Activated T-helper 9 cell treated with anti-CD3 and anti-CD28 coated beads, Interleukin-2, amount 50 U/mL, for 16 hours (primary cell): Measurements from ENCODE around the gene ASS1.

Experiments used
- DNase-seq: peaks from one replicate; pipeline ENCODE4 v3.0.0-alpha.2; 2020; ENCODE audit warnings: low read depth

ASS1 gene

GRCh38 chr9:130473566-130473965 lies 28.8 kb downstream of the ASS1 start:
- no peak for DNase-seq

GRCh38 chr9:130474106-130474505 lies 29.3 kb downstream of the ASS1 start:
- DNase-seq: no peak

- DNase-seq: no peak
These were observed 31.5 kb downstream of the ASS1 start for GRCh38 chr9:130476151-130476730.

- no peak for DNase-seq
These were observed 32.8 kb downstream of the ASS1 start for GRCh38 chr9:130477564-130477963.

GRCh38 chr9:130478152-130478551 lies 33.4 kb downstream of the ASS1 start:
- no peak for DNase-seq

GRCh38 chr9:130478736-130479575 lies 34.2 kb downstream of the ASS1 start:
- no peak for DNase-seq

GRCh38 chr9:130479587-130479986 lies 34.8 kb downstream of the ASS1 start:
- no peak for DNase-seq

- no peak for DNase-seq
These were observed 35.9 kb downstream of the ASS1 start for GRCh38 chr9:130480673-130481072.

- no peak for DNase-seq
These were observed 37.7 kb downstream of the ASS1 start for GRCh38 chr9:130482463-130482862.

- DNase-seq: no peak
These were observed 38.7 kb downstream of the ASS1 start for GRCh38 chr9:130483371-130483971.

GRCh38 chr9:130484362-130485072 lies 39.8 kb downstream of the ASS1 start:
- DNase-seq: no peak

- no peak for DNase-seq
These were observed 41.3 kb downstream of the ASS1 start for GRCh38 chr9:130486103-130486502.

GRCh38 chr9:130487500-130487899 lies 42.7 kb downstream of the ASS1 start:
- DNase-seq: no peak

GRCh38 chr9:130488621-130489330 lies 44.0 kb downstream of the ASS1 start:
- no peak for DNase-seq

- DNase-seq: no peak
These were observed 46.2 kb downstream of the ASS1 start for GRCh38 chr9:130490981-130491380.

- no peak for DNase-seq
These were observed 47.2 kb downstream of the ASS1 start for GRCh38 chr9:130491830-130492482.

- DNase-seq: no peak
These were observed 48.3 kb downstream of the ASS1 start for GRCh38 chr9:130493021-130493420.

- no peak for DNase-seq
These were observed 48.7 kb downstream of the ASS1 start for GRCh38 chr9:130493476-130493875.

GRCh38 chr9:130495067-130495466 lies 50.3 kb downstream of the ASS1 start:
- DNase-seq: no peak

- no peak for DNase-seq
These were observed 52.4 kb downstream of the ASS1 start for GRCh38 chr9:130497139-130497538.

GRCh38 chr9:130498298-130498917 lies 53.6 kb downstream of the ASS1 start:
- no peak for DNase-seq
